Nephron progenitor cell (in vitro differentiated cells): ENCODE results near the gene INTS6.

Experiments used
- DNase-seq: peaks from one replicate; pipeline ENCODE4 v3.0.0; 2021
- H3K27ac Mint-ChIP-seq: 2 replicates; pipeline ENCODE4 v1.8.0; 2021; ENCODE audit warnings: mild to moderate bottlenecking, moderate library complexity, mixed read lengths
- H3K27me3 Mint-ChIP-seq: 2 replicates; pipeline ENCODE4 v1.8.0; 2021; ENCODE audit warnings: mild to moderate bottlenecking, low read depth, mixed read lengths; ENCODE audit not compliant: poor library complexity
- H3K36me3 Mint-ChIP-seq: 2 replicates; pipeline ENCODE4 v1.8.0; 2021; ENCODE audit warnings: low read depth, mixed read lengths
- H3K4me1 Mint-ChIP-seq: 2 replicates; pipeline ENCODE4 v1.8.0; 2021; ENCODE audit warnings: mixed read lengths
- H3K4me3 Mint-ChIP-seq: 2 replicates; pipeline ENCODE4 v1.8.0; 2021; ENCODE audit warnings: mild to moderate bottlenecking, moderate library complexity, mixed read lengths
- H3K9me3 Mint-ChIP-seq: 2 replicates; pipeline ENCODE4 v1.8.0; 2021; ENCODE audit warnings: mild to moderate bottlenecking, moderate library complexity, mixed read lengths
- TF ChIP-seq, protein P1 (sequence below): fragments of 200-600 bp; sonication (generic); IDR thresholded peaks from 2 replicates; pipeline ENCODE4 v1.5.0; 2021; ENCODE audit warnings: antibody characterized with exemption

Gene INTS6

DNA sequence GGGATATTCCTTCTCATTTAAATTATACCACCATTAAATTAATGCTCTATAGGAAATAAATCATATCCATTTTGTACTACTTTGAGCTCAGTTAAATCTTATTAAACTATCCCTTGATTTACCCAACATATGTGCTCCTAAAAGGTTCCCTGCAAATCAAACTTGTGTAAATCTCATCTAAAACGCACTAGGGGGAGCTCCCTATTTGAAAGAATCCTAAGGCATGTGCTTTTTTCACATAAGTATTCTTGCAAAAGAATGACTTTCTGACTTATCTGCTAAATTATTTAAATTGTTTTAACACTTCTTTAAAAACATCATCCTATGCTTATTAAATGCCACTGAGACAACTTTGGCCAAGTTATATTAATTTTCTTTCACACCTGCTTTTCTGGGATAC is 7.9 kb downstream of the INTS6 start:
- TF ChIP-seq, protein P1, sequence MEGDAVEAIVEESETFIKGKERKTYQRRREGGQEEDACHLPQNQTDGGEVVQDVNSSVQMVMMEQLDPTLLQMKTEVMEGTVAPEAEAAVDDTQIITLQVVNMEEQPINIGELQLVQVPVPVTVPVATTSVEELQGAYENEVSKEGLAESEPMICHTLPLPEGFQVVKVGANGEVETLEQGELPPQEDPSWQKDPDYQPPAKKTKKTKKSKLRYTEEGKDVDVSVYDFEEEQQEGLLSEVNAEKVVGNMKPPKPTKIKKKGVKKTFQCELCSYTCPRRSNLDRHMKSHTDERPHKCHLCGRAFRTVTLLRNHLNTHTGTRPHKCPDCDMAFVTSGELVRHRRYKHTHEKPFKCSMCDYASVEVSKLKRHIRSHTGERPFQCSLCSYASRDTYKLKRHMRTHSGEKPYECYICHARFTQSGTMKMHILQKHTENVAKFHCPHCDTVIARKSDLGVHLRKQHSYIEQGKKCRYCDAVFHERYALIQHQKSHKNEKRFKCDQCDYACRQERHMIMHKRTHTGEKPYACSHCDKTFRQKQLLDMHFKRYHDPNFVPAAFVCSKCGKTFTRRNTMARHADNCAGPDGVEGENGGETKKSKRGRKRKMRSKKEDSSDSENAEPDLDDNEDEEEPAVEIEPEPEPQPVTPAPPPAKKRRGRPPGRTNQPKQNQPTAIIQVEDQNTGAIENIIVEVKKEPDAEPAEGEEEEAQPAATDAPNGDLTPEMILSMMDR, result no peak
- Mint-ChIP-seq H3K36me3 (peaks cover 19% of the 10 kb centered on the region), H3K4me3 (no peak overlapping the region), H3K27ac (no peak overlapping the region), H3K4me1 (peaks cover 14% of the 10 kb centered on the region), H3K27me3 (no peaks in the 10 kb centered on the region), H3K9me3 (no peaks in the 10 kb centered on the region)
- DNase-seq, result no peak

DNA sequence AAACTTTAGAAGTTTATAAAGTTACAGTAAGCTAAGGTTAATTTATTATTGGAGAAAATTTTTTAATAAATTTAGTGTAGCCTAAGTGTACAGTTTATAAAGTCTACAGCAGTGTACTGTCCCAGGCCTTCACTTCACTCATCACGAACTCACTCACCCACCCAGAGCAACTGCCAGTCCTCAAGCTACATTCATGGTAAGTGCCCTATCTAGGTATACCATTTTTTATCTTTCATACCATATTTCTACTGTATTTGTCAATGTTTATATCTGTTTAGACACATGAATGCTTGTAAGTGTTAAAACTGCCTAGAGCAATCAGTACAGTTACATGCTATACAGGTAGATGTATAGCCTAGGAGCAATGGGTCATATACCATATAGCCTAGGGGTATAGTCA is 12.5 kb downstream of the INTS6 start:
- no peak for DNase-seq
- Mint-ChIP-seq H3K4me1 (peaks cover 20% of the 10 kb centered on the region), H3K27ac (no peak overlapping the region), H3K9me3 (no peaks in the 10 kb centered on the region), H3K27me3 (no peaks in the 10 kb centered on the region), H3K4me3 (no peak overlapping the region), H3K36me3 (peaks cover 3% of the 10 kb centered on the region)
- TF ChIP-seq, protein P1, result no peak

DNA sequence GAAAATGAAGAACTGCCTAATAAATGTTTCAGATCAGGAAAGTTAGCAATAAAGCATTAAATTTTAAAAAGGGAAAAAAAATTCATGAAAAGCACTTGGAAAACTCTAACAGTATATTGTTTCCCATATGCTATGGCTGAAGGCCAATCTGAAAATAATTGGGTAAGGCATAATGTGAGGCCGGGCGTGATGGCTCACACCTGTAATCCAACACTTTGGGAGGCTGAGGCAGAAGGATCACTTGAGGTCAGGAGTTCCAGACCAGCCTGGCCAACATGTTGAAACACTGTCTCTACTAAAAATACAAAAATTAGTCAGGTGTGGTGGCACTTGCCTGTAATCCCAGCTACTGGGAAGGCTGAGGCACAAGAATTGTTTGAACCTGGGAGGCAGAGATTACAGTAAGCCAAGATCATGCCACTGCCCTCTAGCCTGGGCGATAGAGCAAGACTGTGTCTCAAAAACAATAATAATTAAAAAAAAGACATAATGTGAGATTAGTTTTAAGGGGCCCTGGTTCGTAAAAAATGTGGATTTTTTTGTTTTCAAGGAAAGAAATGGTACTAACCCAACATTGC is 15.2 kb downstream of the INTS6 start:
- H3K4me3 Mint-ChIP-seq, result no peak overlapping the region
- H3K27me3 Mint-ChIP-seq, result no peaks in the 10 kb centered on the region
- H3K36me3 Mint-ChIP-seq, result peaks cover 3% of the 10 kb centered on the region
- TF ChIP-seq, protein P1, result no peak
- DNase-seq, result no peak
- peaks cover 20% of the 10 kb centered on the region for H3K4me1 Mint-ChIP-seq
- H3K9me3 Mint-ChIP-seq, result no peaks in the 10 kb centered on the region
- H3K27ac Mint-ChIP-seq, result no peak overlapping the region

DNA sequence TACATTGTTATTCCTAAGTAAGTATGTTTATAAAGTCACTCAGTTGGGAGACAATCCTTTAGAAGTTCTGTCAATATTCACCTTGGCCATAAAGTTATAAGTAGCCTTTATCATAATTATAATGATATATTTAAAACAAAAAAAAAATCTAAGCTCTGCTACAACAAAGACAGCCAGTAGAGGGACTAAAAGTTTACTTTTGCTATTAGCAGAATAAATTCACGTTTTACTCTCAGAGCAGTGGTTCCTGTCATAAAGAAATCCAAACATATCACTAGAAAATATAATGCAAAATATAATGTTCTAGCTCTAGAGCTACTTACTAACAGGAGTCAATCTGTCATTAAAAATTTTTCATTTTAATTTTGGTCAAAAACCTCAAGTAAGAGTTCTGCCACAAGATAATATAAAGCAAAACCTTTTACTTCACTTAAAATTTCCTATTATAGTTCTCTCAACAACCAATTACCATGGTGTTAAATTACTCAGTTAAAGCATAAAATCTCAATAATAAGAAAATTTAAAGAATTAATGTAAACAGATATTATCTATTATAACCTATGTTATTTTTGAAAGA is 17.7 kb downstream of the INTS6 start:
- H3K36me3 Mint-ChIP-seq, result peaks cover 21% of the 10 kb centered on the region

DNA sequence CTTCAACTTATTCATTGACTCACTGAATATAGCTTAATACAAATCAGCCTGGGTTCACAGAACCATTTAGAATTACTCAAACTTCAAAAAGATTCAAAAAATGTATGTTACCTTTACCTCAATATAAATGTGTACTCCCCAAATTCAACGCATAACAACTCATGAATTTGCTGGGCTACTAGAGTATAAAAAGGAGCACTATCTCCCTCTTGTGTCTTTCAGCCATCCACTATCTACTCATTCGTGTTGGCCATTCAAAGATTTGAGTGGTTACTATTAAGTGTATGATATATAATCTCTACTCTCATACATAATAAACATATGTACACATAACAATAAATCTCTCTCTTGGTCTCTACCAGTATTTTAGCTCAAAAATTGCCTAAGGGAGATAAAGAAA is 20.3 kb downstream of the INTS6 start:
- no peak for DNase-seq
- Mint-ChIP-seq H3K27ac (no peak overlapping the region), H3K4me3 (no peak overlapping the region), H3K27me3 (peaks cover 3% of the 10 kb centered on the region), H3K9me3 (no peaks in the 10 kb centered on the region), H3K4me1 (peaks cover 10% of the 10 kb centered on the region), H3K36me3 (peaks cover 40% of the 10 kb centered on the region)
- TF ChIP-seq, protein P1, result no peak

More for the DNA sequence above, 17.7 kb downstream of the INTS6 start:
- no peak for DNase-seq
- Mint-ChIP-seq H3K4me3 (no peak overlapping the region), H3K27ac (no peak overlapping the region), H3K27me3 (peaks cover 3% of the 10 kb centered on the region), H3K4me1 (peaks cover 15% of the 10 kb centered on the region), H3K9me3 (no peaks in the 10 kb centered on the region)
- TF ChIP-seq, protein P1, result peak; percentile 45

DNA sequence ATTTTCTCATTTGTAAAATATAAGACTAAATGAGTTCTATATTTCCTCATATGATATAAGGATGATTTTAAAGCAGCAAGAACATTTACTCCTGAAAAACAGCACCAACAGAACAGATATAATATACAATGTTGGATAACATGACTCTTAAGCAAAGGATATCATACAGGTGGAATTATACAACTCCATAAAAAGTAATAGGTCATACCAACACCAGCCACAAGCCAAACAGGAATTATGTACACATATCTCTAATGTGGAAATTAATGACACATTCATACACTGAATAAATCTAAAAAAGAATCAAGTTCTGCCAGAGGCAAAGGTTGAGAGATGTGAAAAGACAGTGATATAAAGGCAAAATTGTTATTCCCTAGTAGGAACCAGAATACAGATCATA is 25.9 kb downstream of the INTS6 start:
- Mint-ChIP-seq H3K36me3 (peaks cover 37% of the 10 kb centered on the region), H3K4me1 (no peaks in the 10 kb centered on the region), H3K9me3 (no peaks in the 10 kb centered on the region), H3K27ac (no peak overlapping the region), H3K27me3 (peaks cover 2% of the 10 kb centered on the region), H3K4me3 (no peak overlapping the region)
- DNase-seq, result no peak
- TF ChIP-seq, protein P1, result no peak
